ENCODE results near the gene RREB1. TPM values are rescaled to one million over a fixed set of nuclear protein-coding genes. Genes with fewer than 3 reads are reported as not detected.

RREB1 gene
- total and polyA plus RNA-seq, 10 donors, result 3.2 to 72.0 (median 54.6) TPM

DNA sequence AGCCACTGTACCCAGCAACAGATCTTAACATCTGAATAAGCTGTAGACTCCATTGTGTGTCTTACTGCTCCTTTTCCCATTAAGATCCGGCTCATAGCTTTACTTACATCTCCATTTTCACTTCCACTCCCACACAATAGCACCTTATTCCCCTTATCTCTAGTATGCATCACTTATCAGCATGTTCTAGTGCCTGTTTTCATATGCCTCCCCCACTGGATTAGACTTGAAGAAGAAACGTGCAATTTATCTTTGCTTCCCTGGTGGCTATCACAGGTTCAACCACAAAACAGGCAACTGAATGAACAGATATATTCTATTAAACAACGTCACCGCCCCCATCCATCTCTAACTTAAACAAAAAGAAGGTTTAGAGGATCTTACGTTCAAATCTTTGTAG, 193.2 kb downstream of the RREB1 start:
- H3K27me3 ChIP-seq (replicated peaks in 1 of 7), result no peaks in the 10 kb centered on the region
- no peak overlapping the region for H3K4me3 ChIP-seq
- TF ChIP-seq POLR2A (IDR thresholded peaks at IDR 0.05) (no peak), POLR2AphosphoS5 (IDR thresholded peaks at IDR 0.05) (no peak)
- TF ChIP-seq, protein P1, sequence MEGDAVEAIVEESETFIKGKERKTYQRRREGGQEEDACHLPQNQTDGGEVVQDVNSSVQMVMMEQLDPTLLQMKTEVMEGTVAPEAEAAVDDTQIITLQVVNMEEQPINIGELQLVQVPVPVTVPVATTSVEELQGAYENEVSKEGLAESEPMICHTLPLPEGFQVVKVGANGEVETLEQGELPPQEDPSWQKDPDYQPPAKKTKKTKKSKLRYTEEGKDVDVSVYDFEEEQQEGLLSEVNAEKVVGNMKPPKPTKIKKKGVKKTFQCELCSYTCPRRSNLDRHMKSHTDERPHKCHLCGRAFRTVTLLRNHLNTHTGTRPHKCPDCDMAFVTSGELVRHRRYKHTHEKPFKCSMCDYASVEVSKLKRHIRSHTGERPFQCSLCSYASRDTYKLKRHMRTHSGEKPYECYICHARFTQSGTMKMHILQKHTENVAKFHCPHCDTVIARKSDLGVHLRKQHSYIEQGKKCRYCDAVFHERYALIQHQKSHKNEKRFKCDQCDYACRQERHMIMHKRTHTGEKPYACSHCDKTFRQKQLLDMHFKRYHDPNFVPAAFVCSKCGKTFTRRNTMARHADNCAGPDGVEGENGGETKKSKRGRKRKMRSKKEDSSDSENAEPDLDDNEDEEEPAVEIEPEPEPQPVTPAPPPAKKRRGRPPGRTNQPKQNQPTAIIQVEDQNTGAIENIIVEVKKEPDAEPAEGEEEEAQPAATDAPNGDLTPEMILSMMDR (IDR thresholded peaks at IDR 0.05 in 8 of 11, conservative IDR thresholded peaks at IDR 0.05 in 3 of 11), result no peak
- H3K36me3 ChIP-seq, result peaks cover 0 to 100% (median 93%) of the 10 kb centered on the region in 6 donors
- WGBS, 5 donors, result 82 to 94% (median 91%) methylated on average over 5 of the region's 5 CpGs
- no peak overlapping the region for H3K27ac ChIP-seq
- peaks cover 0 to 14% (median 8%) of the 10 kb centered on the region in 6 donors for H3K4me1 ChIP-seq
- H3K9me3 ChIP-seq, result no peaks in the 10 kb centered on the region
- intact Hi-C loops (cut with DNase I; ENCODE audit: low total_unique reads), result no loop called here
- no peak for DNase-seq

Small RNA genes lying within 50 kb of the gene (small RNA-seq; reads per million reads assigned to genes)
- 0 reads per million in 4 donors for gene RF00019

Other genes starting within 250 kb of the RREB1 start
- gene SSR1, start 205.2 kb downstream of the RREB1 start, total RNA-seq, result 100 to 1,000 TPM in 4 of 7 donors, 10 to 100 TPM in 3; 70.7 to 132 (median 114) TPM
- gene SSR1, start 205.2 kb downstream of the RREB1 start, polyA plus RNA-seq, result 10 to 100 TPM; 15.8 to 21.8 (median 20.9) TPM